HEK293 (cell line): ENCODE data around the gene PRX.

Source experiments
- CTCF ChIA-PET: fragments of 350-600 bp; formaldehyde crosslinking; extraction: SDS; loops from one replicate; lab custom pipeline; 2021; ENCODE audit warnings: antibody characterized with exemption; lab: Yijun Ruan, JAX
- POLR2A ChIA-PET: fragments of 300-600 bp; formaldehyde crosslinking; extraction: SDS; loops from one replicate; lab custom pipeline; 2020; ENCODE audit warnings: antibody characterized with exemption, inconsistent platforms; lab: Yijun Ruan, JAX
- H3K27ac ChIP-seq: fragments of 200-500 bp; sonication (Bioruptor generic); 2 replicates; pipeline ENCODE4 v1.5.1; 2014; ENCODE audit warnings: low read depth, low read length, control low read depth, inconsistent platforms; ENCODE audit errors: extremely low read depth
- H3K36me3 ChIP-seq, 2 experiments: fragments of 200-500 bp in 1 of 2; sonication (Bioruptor generic) in 1 of 2; 1 replicate in 1 of 2; 2 replicates in 1 of 2; pipeline ENCODE4 v1.5.1; 2014 to 2017; ENCODE audit warnings: inconsistent platforms in 2 of 2, low read length in 2 of 2; ENCODE audit not compliant: control insufficient read depth in 2 of 2, insufficient read depth in 1 of 2
- H3K4me1 ChIP-seq: fragments of 200-500 bp; sonication (Bioruptor generic); 2 replicates; pipeline ENCODE4 v1.5.1; 2014; ENCODE audit warnings: mild to moderate bottlenecking, low read length, inconsistent platforms; ENCODE audit not compliant: control insufficient read depth, insufficient read depth
- H3K4me3 ChIP-seq: 2 replicates; pipeline ENCODE4 v1.5.1; 2011; ENCODE audit warnings: low read depth, mild to moderate bottlenecking, control low read depth, low read length, moderate library complexity
- H3K9me3 ChIP-seq: fragments of 200-500 bp; sonication (Bioruptor generic); 2 replicates; pipeline ENCODE4 v1.5.1; 2014; ENCODE audit warnings: low read depth, low read length, inconsistent platforms; ENCODE audit not compliant: control insufficient read depth, insufficient read depth
- EGR2 ChIP-seq: fragments of 450-650 bp; formaldehyde crosslinking; IDR thresholded peaks from 2 replicates; pipeline ENCODE4 v1.5.1; 2016; ENCODE audit warnings: low read depth, missing biosample characterization, missing genetic modification characterization
- GLIS2 ChIP-seq: fragments of 450-650 bp; formaldehyde crosslinking; IDR thresholded peaks from 2 replicates; pipeline ENCODE4 v1.5.1; 2016; ENCODE audit warnings: missing biosample characterization, missing genetic modification characterization
- OVOL3 ChIP-seq: fragments of 450-650 bp; formaldehyde crosslinking; IDR thresholded peaks from 2 replicates; pipeline ENCODE4 v1.5.1; 2016; ENCODE audit warnings: missing biosample characterization, missing genetic modification characterization
- PRDM2 ChIP-seq: fragments of 450-650 bp; formaldehyde crosslinking; IDR thresholded peaks from 2 replicates; pipeline ENCODE4 v1.5.1; 2016; ENCODE audit warnings: missing biosample characterization, missing genetic modification characterization, borderline replicate concordance
- SP7 ChIP-seq: fragments of 450-650 bp; formaldehyde crosslinking; IDR thresholded peaks from 2 replicates; pipeline ENCODE4 v1.5.1; 2016; ENCODE audit warnings: missing biosample characterization, missing genetic modification characterization
- ZEB2 ChIP-seq: fragments of 450-650 bp; formaldehyde crosslinking; IDR thresholded peaks from 2 replicates; pipeline ENCODE4 v1.5.1; 2016; ENCODE audit warnings: missing biosample characterization, missing genetic modification characterization
- ZFHX2 ChIP-seq: fragments of 450-650 bp; formaldehyde crosslinking; conservative IDR thresholded peaks from 2 replicates; pipeline ENCODE4 v1.5.1; 2016; ENCODE audit warnings: missing biosample characterization, missing genetic modification characterization
- ZNF16 ChIP-seq: fragments of 450-650 bp; formaldehyde crosslinking; IDR thresholded peaks from 2 replicates; pipeline ENCODE4 v1.5.1; 2016; ENCODE audit warnings: low read depth, missing biosample characterization, missing genetic modification characterization
- ZNF280D ChIP-seq: fragments of 450-650 bp; formaldehyde crosslinking; IDR thresholded peaks from 2 replicates; pipeline ENCODE4 v1.5.1; 2016; ENCODE audit warnings: missing biosample characterization, missing genetic modification characterization
- ZNF837 ChIP-seq: fragments of 450-650 bp; formaldehyde crosslinking; IDR thresholded peaks from 2 replicates; pipeline ENCODE4 v1.5.1; 2016; ENCODE audit warnings: missing biosample characterization, missing genetic modification characterization
- TF ChIP-seq, protein P1 (sequence below): fragments of 450-650 bp; formaldehyde crosslinking; IDR thresholded peaks from 2 replicates; pipeline ENCODE4 v1.5.1; 2016; ENCODE audit warnings: missing biosample characterization, missing genetic modification characterization

The PRX gene

DNA sequence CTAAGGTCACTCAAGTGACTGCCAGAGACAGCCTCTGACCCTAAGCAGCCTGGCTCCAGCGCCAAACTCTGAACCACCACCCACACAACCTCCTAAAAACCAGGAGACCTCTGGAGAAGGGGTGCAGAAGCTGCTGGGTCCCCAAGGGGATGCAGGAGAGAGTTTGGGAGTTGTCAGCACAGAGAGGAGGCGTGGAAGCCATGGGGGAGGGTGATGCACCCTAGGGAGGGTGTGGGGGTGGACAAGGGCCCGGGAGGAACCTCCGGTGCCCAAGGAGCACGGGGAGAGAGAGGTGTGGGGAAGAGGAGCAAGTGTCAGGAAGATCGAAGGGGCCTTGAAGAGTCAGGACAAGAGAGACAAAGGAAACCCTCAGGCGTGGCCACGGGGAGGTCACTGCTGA lies 21.1 kb downstream of the PRX start:
- Histone ChIP-seq H3K9me3 (no peaks in the 10 kb centered on the region), H3K36me3 (no peaks in the 10 kb centered on the region; a peak in 1 of 3 replicates), H3K27ac (0 out of 2 replicates have a peak overlapping the region, but pooled peaks have one; percentile 16), H3K4me3 (no peak overlapping the region), H3K4me1 (no peaks in the 10 kb centered on the region)
- TF ChIP-seq ZNF837 (tag by site-specific recombination) (0 out of 2 replicates have a peak, but pooled peaks have one; percentile 17), SP7 (tag by site-specific recombination) (no peak), ZFHX2 (tag by site-specific recombination) (peak; percentile 73), ZEB2 (tag by site-specific recombination) (no peak), GLIS2 (tag by site-specific recombination) (0 out of 2 replicates have a peak, but pooled peaks have one; percentile 18), EGR2 (tag by site-specific recombination) (peak; percentile 76), OVOL3 (tag by site-specific recombination) (no peak)
- TF ChIP-seq, protein P1, sequence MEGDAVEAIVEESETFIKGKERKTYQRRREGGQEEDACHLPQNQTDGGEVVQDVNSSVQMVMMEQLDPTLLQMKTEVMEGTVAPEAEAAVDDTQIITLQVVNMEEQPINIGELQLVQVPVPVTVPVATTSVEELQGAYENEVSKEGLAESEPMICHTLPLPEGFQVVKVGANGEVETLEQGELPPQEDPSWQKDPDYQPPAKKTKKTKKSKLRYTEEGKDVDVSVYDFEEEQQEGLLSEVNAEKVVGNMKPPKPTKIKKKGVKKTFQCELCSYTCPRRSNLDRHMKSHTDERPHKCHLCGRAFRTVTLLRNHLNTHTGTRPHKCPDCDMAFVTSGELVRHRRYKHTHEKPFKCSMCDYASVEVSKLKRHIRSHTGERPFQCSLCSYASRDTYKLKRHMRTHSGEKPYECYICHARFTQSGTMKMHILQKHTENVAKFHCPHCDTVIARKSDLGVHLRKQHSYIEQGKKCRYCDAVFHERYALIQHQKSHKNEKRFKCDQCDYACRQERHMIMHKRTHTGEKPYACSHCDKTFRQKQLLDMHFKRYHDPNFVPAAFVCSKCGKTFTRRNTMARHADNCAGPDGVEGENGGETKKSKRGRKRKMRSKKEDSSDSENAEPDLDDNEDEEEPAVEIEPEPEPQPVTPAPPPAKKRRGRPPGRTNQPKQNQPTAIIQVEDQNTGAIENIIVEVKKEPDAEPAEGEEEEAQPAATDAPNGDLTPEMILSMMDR (tag by site-specific recombination): no peak
- CTCF ChIA-PET: interaction anchor here (0.6 kb wide), 3 partner anchors 8 to 1361 kb away, joined by 3 to 5 read pairs (median 4); no protein-coding TSS in a partner anchor
- POLR2A ChIA-PET: no interaction called here

DNA sequence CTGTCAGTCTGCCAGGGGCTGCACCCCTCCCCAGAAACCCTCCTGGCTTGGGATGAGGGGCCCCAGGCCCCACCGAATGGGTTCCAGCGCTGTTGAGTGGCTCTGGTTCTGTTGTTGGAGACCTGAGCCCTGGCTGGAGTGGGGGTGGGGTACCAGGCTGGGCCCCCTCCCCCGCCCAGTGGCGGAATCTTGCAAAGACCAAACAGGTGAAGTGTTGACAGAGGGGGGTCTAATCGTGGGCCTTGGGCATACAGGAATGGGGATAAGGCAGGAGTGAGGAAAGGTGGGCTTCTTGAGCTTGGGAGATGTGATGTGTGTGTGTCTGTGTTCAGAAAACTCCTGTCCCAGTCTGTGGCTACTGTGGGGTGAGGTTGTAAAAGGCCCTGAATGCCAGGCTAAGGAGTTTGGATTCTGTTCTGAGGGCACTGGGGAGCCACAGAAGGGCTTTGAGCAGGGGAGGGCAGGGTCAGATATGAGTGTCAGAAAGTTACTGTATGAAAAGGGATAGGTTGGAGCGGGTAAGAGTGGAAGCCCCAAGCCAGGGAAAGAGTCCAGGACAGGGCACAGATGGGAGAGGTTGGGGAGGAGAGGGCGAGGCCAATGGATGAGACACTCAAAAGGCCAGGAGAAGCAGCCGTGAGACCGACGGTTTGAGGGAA lies 23.0 kb downstream of the PRX start, which contains the start of gene HIPK4:
Gene HIPK4, minus strand, starts transcription at position 98 of the 659 bp plus-strand sequence. CDS start 279 bp downstream, outside the sequence.
- no peaks in the 10 kb centered on the region for H3K9me3 ChIP-seq
- no peak for TF ChIP-seq ZNF280D (tag by site-specific recombination)
- TF ChIP-seq ZNF16 (tag by site-specific recombination): peak; percentile 94
- H3K27ac ChIP-seq: no peak within 1 kb of the TSS
- ChIA-PET CTCF (interaction anchor here (0.5 to 0.7 kb wide), 3 partner anchors 23 to 60 kb away, joined by 3 read pairs; partner anchors contain the start of gene PRX), POLR2A (interaction anchor here (1.4 kb wide), 1 partner anchor 13 kb away, joined by 4 read pairs; no protein-coding TSS in a partner anchor)
- no peaks in the 10 kb centered on the region; a peak in 1 of 3 replicates for H3K36me3 ChIP-seq
- no peak within 1 kb of the TSS for H3K4me3 ChIP-seq
- no peaks in the 10 kb centered on the region for H3K4me1 ChIP-seq

GRCh38 chr19:40389404-40390083 lies 23.6 kb downstream of the PRX start:
- Histone ChIP-seq H3K4me1 (no peaks in the 10 kb centered on the region), H3K27ac (no peak overlapping the region), H3K4me3 (no peak overlapping the region), H3K36me3 (no peaks in the 10 kb centered on the region; a peak in 1 of 3 replicates), H3K9me3 (no peaks in the 10 kb centered on the region)
- CTCF ChIA-PET: interaction anchor here (0.6 to 0.9 kb wide), 4 partner anchors 16 to 552 kb away, joined by 3 to 4 read pairs (median 3); no protein-coding TSS in a partner anchor
- POLR2A ChIA-PET: interaction anchor here (0.8 kb wide), 1 partner anchor 24 kb away, joined by 5 read pairs; no protein-coding TSS in a partner anchor
- TF ChIP-seq GLIS2 (tag by site-specific recombination) (peak; percentile 9; the same call in 1 of the 2 replicates), PRDM2 (tag by site-specific recombination) (no peak)
- TF ChIP-seq, all 188 proteins: peak for 1
